DND-41 (cell line): Measurements from ENCODE around the gene PLPP7.
"Not testable (repeated sequence)": the region's sequence is repeated elsewhere in the genome, so short reads cannot be mapped to it uniquely, and the experiment has no call there.

Experiments
- CTCF ChIP-seq: IDR thresholded peaks from 2 replicates; pipeline ENCODE4 v1.5.1; 2012; ENCODE audit warnings: borderline replicate concordance, low read length, moderate library complexity, mild to moderate bottlenecking; ENCODE audit not compliant: poor library complexity, severe bottlenecking; ENCODE audit errors: extremely low read depth
- EZH2 ChIP-seq: IDR thresholded peaks from 3 replicates; pipeline ENCODE4 v1.6.1; 2012; ENCODE audit warnings: borderline replicate concordance, low read depth, mild to moderate bottlenecking, moderate library complexity, low read length, inconsistent platforms; ENCODE audit not compliant: severe bottlenecking

DNA sequence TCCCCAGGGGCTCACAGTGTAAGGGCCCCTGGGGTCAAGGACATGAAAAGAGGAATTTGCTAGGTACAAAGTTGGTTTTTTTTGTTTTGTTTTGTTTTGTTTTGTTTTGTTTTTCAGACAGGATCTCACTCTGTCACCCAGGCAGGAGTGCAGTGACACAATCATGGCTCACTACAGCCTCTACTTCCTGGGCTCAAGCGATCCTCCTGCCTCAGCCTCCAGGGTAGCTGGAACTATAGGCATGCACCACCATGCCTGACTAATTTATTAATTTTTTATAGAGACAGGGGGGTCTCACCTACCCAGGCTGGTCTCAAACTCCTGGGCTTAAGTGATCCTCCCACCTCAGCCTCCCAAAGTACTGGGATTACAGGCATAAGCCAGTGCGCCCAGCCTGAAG, 42.5 kb downstream of the PLPP7 start:
- TF ChIP-seq CTCF, EZH2: not testable (repeated sequence)
